ENCODE results near the gene ITGB8.

DNA sequence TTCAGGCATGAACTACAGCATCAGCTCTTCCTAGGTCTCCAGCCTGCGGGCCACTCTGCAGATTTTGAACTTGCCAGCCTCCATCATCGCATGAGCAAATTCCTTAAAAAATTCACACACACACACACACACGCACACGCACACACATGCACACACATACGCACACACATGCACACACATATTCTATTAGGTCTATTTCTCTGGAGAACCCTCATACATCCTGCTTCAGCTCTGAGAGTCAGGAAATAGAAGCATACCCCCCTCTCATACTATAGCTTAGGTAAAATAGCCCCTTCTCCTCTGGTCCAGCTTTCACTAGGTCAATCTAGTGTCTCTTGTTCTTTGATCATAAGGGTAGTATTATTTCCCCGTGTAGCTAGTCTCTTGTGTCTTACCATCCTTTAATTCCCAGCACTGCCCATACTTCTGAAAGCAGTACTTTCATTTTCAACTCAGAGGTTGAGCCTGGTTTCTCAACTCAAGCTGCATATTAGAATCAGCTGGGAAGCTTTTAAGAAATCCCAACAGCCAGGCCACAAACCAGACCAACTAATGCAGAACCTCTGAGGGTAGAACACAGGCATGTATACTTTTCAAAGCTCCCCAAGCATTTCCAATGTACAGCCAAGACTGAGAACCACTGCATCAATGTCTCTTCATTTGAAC lies 30.9 kb upstream of the ITGB8 start:
- TF ChIP-seq EZH2 (IDR thresholded peaks at IDR 0.05) (no peak), POLR2AphosphoS5 (IDR thresholded peaks at IDR 0.05; ENCODE audit: borderline replicate concordance, low read depth, low read length) (no peak), FOXP2 (optimal IDR thresholded peaks at IDR 0.05; ENCODE audit: control extremely low read depth, extremely low read length, insufficient read depth) (no peak)

Data from SK-N-MC (cell line).